ENCODE measurements around the gene INSYN2B. TPM values are rescaled to one million over a fixed set of nuclear protein-coding genes. Genes with fewer than 3 reads are reported as not detected.

INSYN2B gene
- total and polyA plus RNA-seq, 2 experiments from 2014 or later, result not detected

- no peaks in the 10 kb centered on the region for H3K9me2 ChIP-seq (ENCODE audit: insufficient read depth)
- H3K4me2 ChIP-seq, result no peak overlapping the region
- no peaks in the 10 kb centered on the region for H3K79me2 ChIP-seq (replicated peaks; ENCODE audit: insufficient read depth)
- no peaks in the 10 kb centered on the region for H3K4me1 Mint-ChIP-seq
- ATAC-seq (no peak), DNase-seq (ENCODE audit: low spot score) (no peak)
- H3K9me3 Mint-ChIP-seq, result peaks cover 27% of the 10 kb centered on the region
- no peak overlapping the region for H3K4me3 ChIP-seq
- H4K20me1 ChIP-seq (replicated peaks; ENCODE audit: insufficient read depth), result no peaks in the 10 kb centered on the region
- no peaks in the 10 kb centered on the region for H3K27me3 ChIP-seq (ENCODE audit: insufficient read depth)
- no peak overlapping the region for H2AFZ ChIP-seq
- H3K4me1 ChIP-seq (ENCODE audit: insufficient read depth), result no peaks in the 10 kb centered on the region
- TF ChIP-seq EZH2phosphoT487 (IDR thresholded peaks at IDR 0.05; ENCODE audit: unreplicated experiment) (no peak), NANOG (IDR thresholded peaks at IDR 0.05; ENCODE audit: borderline replicate concordance) (no peak), REST (IDR thresholded peaks at IDR 0.05; ENCODE audit: unreplicated experiment) (no peak)
- H3F3A ChIP-seq (replicated peaks; ENCODE audit: low read depth), result no peaks in the 10 kb centered on the region
- H3K27me3 Mint-ChIP-seq (ENCODE audit: insufficient read depth, low read depth, poor library complexity), result no peaks in the 10 kb centered on the region
- no peaks in the 10 kb centered on the region for H3K36me3 ChIP-seq (ENCODE audit: insufficient read depth)
- H3K36me3 Mint-ChIP-seq (ENCODE audit: low read depth), result peaks cover 16% of the 10 kb centered on the region
- H3K27ac Mint-ChIP-seq, result no peak overlapping the region
- H3K27ac ChIP-seq (ENCODE audit: low read depth), result no peak overlapping the region
- no peak overlapping the region for H3K4me3 Mint-ChIP-seq
Measured at GRCh38 chr5:169848271-169848670, 132.0 kb downstream of the INSYN2B start.

GRCh38 chr5:169847519-169847918 is 132.8 kb downstream of the INSYN2B start:
- DNase-seq (ENCODE audit: low spot score), result no peak
- no peak overlapping the region for H2AFZ ChIP-seq
- no peaks in the 10 kb centered on the region for H4K20me1 ChIP-seq (replicated peaks; ENCODE audit: insufficient read depth)
- no peak overlapping the region for H3K4me3 ChIP-seq
- H3K27me3 Mint-ChIP-seq (ENCODE audit: insufficient read depth, low read depth, poor library complexity), result no peaks in the 10 kb centered on the region
- H3K36me3 Mint-ChIP-seq (ENCODE audit: low read depth), result peaks cover 16% of the 10 kb centered on the region
- H3K27ac Mint-ChIP-seq, result no peak overlapping the region
- ATAC-seq, result no peak
- H3K9me2 ChIP-seq (ENCODE audit: insufficient read depth), result no peaks in the 10 kb centered on the region
- no peaks in the 10 kb centered on the region for H3K36me3 ChIP-seq (ENCODE audit: insufficient read depth)
- no peak overlapping the region for H3K4me3 Mint-ChIP-seq
- no peaks in the 10 kb centered on the region for H3K79me2 ChIP-seq (replicated peaks; ENCODE audit: insufficient read depth)
- no peaks in the 10 kb centered on the region for H3K4me1 ChIP-seq (ENCODE audit: insufficient read depth)
- peaks cover 23% of the 10 kb centered on the region for H3K9me3 Mint-ChIP-seq
- no peak overlapping the region for H3K4me2 ChIP-seq
- no peaks in the 10 kb centered on the region for H3K27me3 ChIP-seq (ENCODE audit: insufficient read depth)
- no peaks in the 10 kb centered on the region for H3F3A ChIP-seq (replicated peaks; ENCODE audit: low read depth)
- H3K27ac ChIP-seq (ENCODE audit: low read depth), result no peak overlapping the region
- H3K4me1 Mint-ChIP-seq, result no peaks in the 10 kb centered on the region
- no peak for TF ChIP-seq CTCF (conservative IDR thresholded peaks at IDR 0.05; ENCODE audit: low read depth in 2 of 2)
- no peak for TF ChIP-seq REST (IDR thresholded peaks at IDR 0.05; ENCODE audit: unreplicated experiment)
- no peak for TF ChIP-seq JUNB (IDR thresholded peaks at IDR 0.05; ENCODE audit: unreplicated experiment)
- no peak for TF ChIP-seq ETS1 (IDR thresholded peaks at IDR 0.05)
- TF ChIP-seq EZH2phosphoT487 (IDR thresholded peaks at IDR 0.05; ENCODE audit: unreplicated experiment), result no peak
- TF ChIP-seq STAT1 (IDR thresholded peaks at IDR 0.05; ENCODE audit: unreplicated experiment), result no peak
- no peak for TF ChIP-seq CREB1 (CRISPR knock-in tag; IDR thresholded peaks at IDR 0.05; ENCODE audit: low read depth)
- TF ChIP-seq NANOG (IDR thresholded peaks at IDR 0.05; ENCODE audit: borderline replicate concordance), result no peak
